HL-60/S4 treated with retinoic acid at 250 ng/mL for 4 days and 3 days (cell line): ENCODE measurements around the gene ADGRL2.

Source experiments
- in situ Hi-C: fragments of 300-500 bp; cut with MboI; formaldehyde crosslinking; loops from 2 replicates; pipeline ENCODE4 v1.7.0; 2022; ENCODE audit warnings: low sequenced_read_pairs

ADGRL2 gene

GRCh38 chr1:81899214-81899821 is 98.6 kb downstream of the ADGRL2 start:
- in situ Hi-C loops: no loop called here

GRCh38 chr1:81907575-81907974 is 106.8 kb downstream of the ADGRL2 start:
- in situ Hi-C loops: no loop called here

- in situ Hi-C loops: no loop called here
These were observed 111.6 kb downstream of the ADGRL2 start for GRCh38 chr1:81912383-81912782.

GRCh38 chr1:81915937-81916336 is 115.2 kb downstream of the ADGRL2 start:
- in situ Hi-C loops: no loop called here

GRCh38 chr1:81920245-81920740 is 119.6 kb downstream of the ADGRL2 start:
- in situ Hi-C loops: no loop called here

GRCh38 chr1:81920886-81921285 is 120.2 kb downstream of the ADGRL2 start:
- in situ Hi-C loops: no loop called here

- in situ Hi-C loops: no loop called here
These were observed 120.6 kb downstream of the ADGRL2 start for GRCh38 chr1:81921344-81921743.

- in situ Hi-C loops: no loop called here
These were observed 121.2 kb downstream of the ADGRL2 start for GRCh38 chr1:81921851-81922462.

GRCh38 chr1:81922955-81923354 is 122.2 kb downstream of the ADGRL2 start:
- in situ Hi-C loops: no loop called here

- in situ Hi-C loops: no loop called here
These were observed 128.4 kb downstream of the ADGRL2 start for GRCh38 chr1:81929106-81929505.

GRCh38 chr1:81936853-81937252 is 136.1 kb downstream of the ADGRL2 start:
- in situ Hi-C loops: no loop called here

GRCh38 chr1:81937791-81938450 is 137.2 kb downstream of the ADGRL2 start:
- in situ Hi-C loops: no loop called here

- in situ Hi-C loops: no loop called here
These were observed 147.8 kb downstream of the ADGRL2 start for GRCh38 chr1:81948495-81948894.

- in situ Hi-C loops: no loop called here
These were observed 148.7 kb downstream of the ADGRL2 start for GRCh38 chr1:81949421-81949820.

- in situ Hi-C loops: no loop called here
These were observed 149.3 kb downstream of the ADGRL2 start for GRCh38 chr1:81950037-81950436.

GRCh38 chr1:81950591-81951244 is 150.0 kb downstream of the ADGRL2 start:
- in situ Hi-C loops: no loop called here

- in situ Hi-C loops: no loop called here
These were observed 153.8 kb downstream of the ADGRL2 start for GRCh38 chr1:81954534-81955020.

GRCh38 chr1:81967951-81968350 is 167.2 kb downstream of the ADGRL2 start:
- in situ Hi-C loops: no loop called here

GRCh38 chr1:81970416-81970815 is 169.7 kb downstream of the ADGRL2 start:
- in situ Hi-C loops: no loop called here

GRCh38 chr1:81974222-81974841 is 173.6 kb downstream of the ADGRL2 start:
- in situ Hi-C loops: no loop called here
